GM12872 (cell line): ENCODE measurements around the gene CSAD.

ENCODE experiments used
- TF ChIP-seq, protein P1 (sequence below): IDR thresholded peaks from 3 replicates; pipeline ENCODE4 v1.5.1; 2011; ENCODE audit warnings: low read depth, mild to moderate bottlenecking, low read length, moderate library complexity; ENCODE audit not compliant: insufficient read depth

Gene CSAD

GRCh38 chr12:53180220-53180930 is at the start of gene CSAD, which contains the start of gene ZNF740:
Gene CSAD (minus strand): TSS chr12:53180925. CDS start chr12:53173470, 7,455 bp downstream.
Gene ZNF740 (plus strand): TSS chr12:53180722. CDS start chr12:53181984, 1,262 bp downstream.
- TF ChIP-seq, protein P1, sequence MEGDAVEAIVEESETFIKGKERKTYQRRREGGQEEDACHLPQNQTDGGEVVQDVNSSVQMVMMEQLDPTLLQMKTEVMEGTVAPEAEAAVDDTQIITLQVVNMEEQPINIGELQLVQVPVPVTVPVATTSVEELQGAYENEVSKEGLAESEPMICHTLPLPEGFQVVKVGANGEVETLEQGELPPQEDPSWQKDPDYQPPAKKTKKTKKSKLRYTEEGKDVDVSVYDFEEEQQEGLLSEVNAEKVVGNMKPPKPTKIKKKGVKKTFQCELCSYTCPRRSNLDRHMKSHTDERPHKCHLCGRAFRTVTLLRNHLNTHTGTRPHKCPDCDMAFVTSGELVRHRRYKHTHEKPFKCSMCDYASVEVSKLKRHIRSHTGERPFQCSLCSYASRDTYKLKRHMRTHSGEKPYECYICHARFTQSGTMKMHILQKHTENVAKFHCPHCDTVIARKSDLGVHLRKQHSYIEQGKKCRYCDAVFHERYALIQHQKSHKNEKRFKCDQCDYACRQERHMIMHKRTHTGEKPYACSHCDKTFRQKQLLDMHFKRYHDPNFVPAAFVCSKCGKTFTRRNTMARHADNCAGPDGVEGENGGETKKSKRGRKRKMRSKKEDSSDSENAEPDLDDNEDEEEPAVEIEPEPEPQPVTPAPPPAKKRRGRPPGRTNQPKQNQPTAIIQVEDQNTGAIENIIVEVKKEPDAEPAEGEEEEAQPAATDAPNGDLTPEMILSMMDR, result no peak

- TF ChIP-seq, protein P1, result no peak
Observed at GRCh38 chr12:53230108-53230845, 49.6 kb upstream of the CSAD start.

DNA sequence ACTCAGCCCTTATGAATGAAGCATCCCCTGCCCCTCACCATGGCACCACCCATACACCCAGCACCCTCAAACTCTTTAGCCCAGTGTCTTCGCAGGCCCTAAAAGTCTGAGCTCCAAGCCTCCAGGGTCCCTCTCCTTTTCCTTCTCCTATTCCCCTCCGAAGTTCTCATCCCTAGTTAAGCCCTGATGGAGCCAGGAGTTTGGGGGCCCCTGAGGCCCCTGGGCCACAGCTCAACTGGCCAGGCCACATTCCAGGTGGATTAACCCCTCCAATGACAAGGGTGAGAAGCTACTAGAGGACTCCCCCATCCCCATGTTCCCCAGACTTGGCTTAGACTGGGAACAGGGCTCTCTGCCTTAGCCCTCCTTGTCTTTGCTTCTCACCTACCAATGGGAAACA is 48.7 kb upstream of the CSAD start:
- TF ChIP-seq, protein P1, result no peak

DNA sequence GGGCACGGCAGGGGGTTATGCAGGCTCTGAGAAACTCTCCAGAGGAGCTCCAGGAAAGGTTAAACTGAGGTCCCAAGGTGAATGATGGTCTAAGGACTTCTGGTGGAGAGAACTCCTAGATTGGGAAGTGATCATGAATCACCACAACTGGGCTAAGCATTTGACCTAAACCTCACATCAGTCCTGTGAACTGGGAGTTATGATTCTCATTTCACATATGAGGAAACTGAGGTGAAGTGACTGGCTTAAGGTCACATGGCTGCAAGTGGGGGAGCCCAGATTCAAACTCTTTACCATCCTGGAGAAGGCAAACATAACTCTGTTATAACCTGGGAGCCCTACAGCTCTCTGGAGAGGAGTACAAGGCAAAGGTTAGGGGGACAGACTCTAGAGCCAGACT is 47.1 kb upstream of the CSAD start:
- TF ChIP-seq, protein P1, result no peak

DNA sequence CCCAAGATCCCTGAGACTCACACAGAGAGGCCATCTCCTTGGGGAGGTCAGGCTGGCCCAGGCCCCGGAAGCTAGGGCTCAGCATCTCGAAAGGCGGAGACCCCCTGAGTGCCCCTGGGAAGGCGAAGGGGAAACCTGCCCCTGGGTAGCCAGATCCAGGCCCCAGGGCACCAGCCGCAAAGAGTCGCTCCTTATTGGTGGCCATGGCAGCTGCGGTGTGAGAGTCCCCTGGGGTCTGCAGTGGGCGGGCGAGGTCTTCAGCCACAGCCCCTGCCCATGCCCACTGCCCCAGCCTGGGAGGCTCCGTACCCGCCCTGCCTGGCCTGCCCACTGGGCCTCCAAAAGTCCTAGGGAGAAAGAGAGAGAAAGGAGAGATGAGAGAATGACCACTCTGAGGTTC is 46.6 kb upstream of the CSAD start:
- TF ChIP-seq, protein P1, result no peak

- TF ChIP-seq, protein P1, result no peak
Observed at GRCh38 chr12:53226815-53227214, 46.1 kb upstream of the CSAD start.

DNA sequence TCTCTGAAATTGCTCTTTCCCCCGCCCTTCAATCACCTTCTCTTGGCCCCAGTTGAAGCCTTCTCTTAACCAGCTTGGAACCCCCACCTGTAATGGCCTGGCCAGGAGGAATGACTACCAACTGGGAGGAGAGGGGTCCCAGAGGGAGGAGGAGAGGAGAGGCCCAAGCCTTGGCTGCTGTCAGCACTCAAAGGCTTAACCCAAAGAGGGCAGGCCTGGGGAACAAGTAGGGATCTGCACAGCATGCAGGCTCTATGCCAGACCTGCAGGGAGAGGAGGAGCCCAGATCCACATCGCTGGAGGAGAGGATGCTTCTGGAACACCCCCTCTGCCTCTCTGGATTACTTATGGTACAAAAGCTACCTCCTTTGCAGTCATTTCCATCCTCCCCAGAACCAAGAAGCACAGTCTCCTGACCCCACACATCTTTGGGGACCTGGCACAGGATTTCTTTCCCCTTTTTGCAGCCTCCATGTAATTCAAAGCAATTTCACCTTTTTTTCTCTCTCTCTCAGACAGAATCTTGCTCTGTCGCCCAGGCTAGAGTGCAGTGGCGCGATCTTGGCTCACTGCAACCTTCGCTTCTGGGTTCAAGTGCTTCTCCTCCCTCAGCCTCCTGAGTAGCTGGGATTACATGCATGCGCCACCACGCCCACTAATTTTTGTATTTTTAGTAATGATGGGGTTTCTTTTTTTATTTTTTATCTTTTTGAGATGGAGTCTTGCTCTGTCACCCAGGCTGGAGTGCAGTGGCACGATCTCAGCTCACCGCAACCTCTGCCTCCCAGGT is 45.1 kb upstream of the CSAD start:
- TF ChIP-seq, protein P1, result no peak
